Keratinocyte (primary cell): ENCODE results near the gene NOVA2. TPM values are rescaled to one million over a fixed set of nuclear protein-coding genes. Genes with fewer than 3 reads are reported as not detected.

Source experiments
- DNase-seq: peaks from one replicate; pipeline ENCODE4 v3.0.0-alpha.2; 2011; ENCODE audit warnings: low read depth, missing footprints, low spot score
- FAIRE-seq: peaks from 2 replicates; lab custom pipeline; 2011; peaks lifted over from hg19 to GRCh38; lab: Jason Lieb, UNC
- H2AFZ ChIP-seq: 2 replicates; pipeline ENCODE4 v1.6.0; 2012; ENCODE audit warnings: low read length, control low read depth, inconsistent platforms; ENCODE audit not compliant: control insufficient read depth
- H3K27ac ChIP-seq: 2 replicates; pipeline ENCODE4 v1.5.1; 2011; ENCODE audit warnings: low read length; ENCODE audit not compliant: control insufficient read depth, insufficient read depth
- H3K27me3 ChIP-seq: 3 replicates; pipeline ENCODE4 v1.6.0; 2011; ENCODE audit warnings: low read length; ENCODE audit not compliant: control insufficient read depth, insufficient read depth; ENCODE audit errors: extremely low read depth
- H3K36me3 ChIP-seq, 2 experiments: 2 replicates in 1 of 2; 3 replicates in 1 of 2; pipeline ENCODE4 v1.5.1; 2011; ENCODE audit warnings: low read length in 2 of 2, mild to moderate bottlenecking in 1 of 2; ENCODE audit not compliant: control insufficient read depth in 2 of 2, insufficient read depth in 2 of 2; ENCODE audit errors: extremely low read depth in 1 of 2
- H3K4me1 ChIP-seq: 3 replicates; pipeline ENCODE4 v1.5.1; 2011; ENCODE audit warnings: low read length; ENCODE audit not compliant: control insufficient read depth, insufficient read depth; ENCODE audit errors: extremely low read depth
- H3K4me2 ChIP-seq: 3 replicates; pipeline ENCODE4 v1.6.0; 2011; ENCODE audit warnings: low read depth, low read length; ENCODE audit not compliant: control insufficient read depth, insufficient read depth; ENCODE audit errors: extremely low read depth
- H3K4me3 ChIP-seq, 3 experiments: fragments of 200-600 bp in 1 of 3; sonication (generic) in 1 of 3; 2 replicates in 2 of 3; 3 replicates in 1 of 3; pipeline ENCODE4 v1.5.1; 2011 to 2016; ENCODE audit warnings: low read length in 3 of 3, mild to moderate bottlenecking in 3 of 3, control low read depth in 2 of 3, inconsistent platforms in 1 of 3, low read depth in 1 of 3, mixed read lengths in 1 of 3, mixed run types in 1 of 3, moderate library complexity in 1 of 3; ENCODE audit not compliant: control insufficient read depth in 2 of 3, insufficient read depth in 2 of 3; ENCODE audit errors: extremely low read depth in 1 of 3
- H3K79me2 ChIP-seq: 2 replicates; pipeline ENCODE4 v1.6.0; 2012; ENCODE audit warnings: low read length; ENCODE audit not compliant: control insufficient read depth, insufficient read depth
- H3K9ac ChIP-seq: 3 replicates; pipeline ENCODE4 v1.6.0; 2011; ENCODE audit warnings: low read length; ENCODE audit not compliant: control insufficient read depth, insufficient read depth; ENCODE audit errors: extremely low read depth
- H3K9me1 ChIP-seq: 3 replicates; pipeline ENCODE4 v1.6.0; 2011; ENCODE audit warnings: low read length; ENCODE audit not compliant: control insufficient read depth, insufficient read depth; ENCODE audit errors: extremely low read depth
- H3K9me3 ChIP-seq: 2 replicates; pipeline ENCODE4 v1.5.1; 2012; ENCODE audit warnings: low read depth, low read length; ENCODE audit not compliant: control insufficient read depth
- H4K20me1 ChIP-seq: 3 replicates; pipeline ENCODE4 v1.6.0; 2011; ENCODE audit warnings: low read length; ENCODE audit not compliant: control insufficient read depth, insufficient read depth; ENCODE audit errors: extremely low read depth
- CTCF ChIP-seq, 3 experiments: IDR thresholded peaks in 1 of 3; conservative IDR thresholded peaks in 1 of 3; optimal IDR thresholded peaks in 1 of 3; 2 replicates in 2 of 3; 3 replicates in 1 of 3; pipeline versions ENCODE3 to v1.5.1; 2011; ENCODE audit warnings: low read length in 3 of 3, mild to moderate bottlenecking in 3 of 3, moderate library complexity in 2 of 3, control low read depth in 1 of 3, inconsistent platforms in 1 of 3; ENCODE audit not compliant: insufficient read depth in 2 of 3; ENCODE audit errors: extremely low read depth in 1 of 3
- EZH2 ChIP-seq: IDR thresholded peaks from one replicate; pipeline ENCODE4 v1.6.1; 2012; ENCODE audit warnings: inconsistent platforms, mild to moderate bottlenecking, low read length, moderate library complexity
- dilution Hi-C: fragments of 300-500 bp; cut with MboI; formaldehyde crosslinking; loops from one replicate; pipeline ENCODE4 v1.7.0; 2020; ENCODE audit warnings: low sequenced_read_pairs; ENCODE audit not compliant: extremely low pct_ligation_motif_present
- polyA plus RNA-seq, 5 experiments: library from polyadenylated mRNA; depleted of rRNA in 3 of 5; stranded (reverse) in 3 of 5; stranded (forward) in 1 of 5; unstranded in 1 of 5; fragments of >200 nt; gene quantifications; 1 replicate in 1 of 5; 2 replicates in 3 of 5; 3 replicates in 1 of 5; pipeline versions ENCODE4 v1.2.1 to v1.2.3, GENCODE V29; 2011 to 2012; ENCODE audit warnings: missing spikeins in 2 of 5, low read depth in 1 of 5, low replicate concordance in 1 of 5

The NOVA2 gene
- polyA plus RNA-seq, 1 donor (not counting 4 experiments of a cell fraction or from before 2014, with no cell fraction given) = not detected

GRCh38 chr19:45922281-45922680, 51.4 kb downstream of the NOVA2 start:
- H2AFZ ChIP-seq = no peak overlapping the region
- FAIRE-seq (no peak), DNase-seq (no peak)
- peaks cover 12% of the 10 kb centered on the region for H3K27me3 ChIP-seq
- dilution Hi-C loops = no loop called here
- H3K4me1 ChIP-seq = no peaks in the 10 kb centered on the region
- H3K27ac ChIP-seq = no peak overlapping the region
- H3K79me2 ChIP-seq = no peaks in the 10 kb centered on the region
- no peak overlapping the region for H3K9ac ChIP-seq
- H3K4me3 ChIP-seq = no peak overlapping the region
- H3K4me2 ChIP-seq = no peak overlapping the region
- H3K9me1 ChIP-seq = no peaks in the 10 kb centered on the region
- no peaks in the 10 kb centered on the region for H4K20me1 ChIP-seq
- H3K36me3 ChIP-seq = no peaks in the 10 kb centered on the region
- no peaks in the 10 kb centered on the region for H3K9me3 ChIP-seq
- TF ChIP-seq CTCF (optimal IDR thresholded peaks at IDR 0.05 in 1 of 3, IDR thresholded peaks at IDR 0.05 in 1 of 3, conservative IDR thresholded peaks at IDR 0.05 in 1 of 3; ENCODE audit: extremely low read depth in 1 of 3, insufficient read depth in 2 of 3, low read length in 3 of 3) (peak in 1 of 3 experiments; percentile 16), EZH2 (no peak)

GRCh38 chr19:45920458-45920857, 53.2 kb downstream of the NOVA2 start:
- no peaks in the 10 kb centered on the region for H4K20me1 ChIP-seq
- H3K27ac ChIP-seq = no peak overlapping the region
- no peaks in the 10 kb centered on the region for H3K79me2 ChIP-seq
- no peak for FAIRE-seq
- H3K4me1 ChIP-seq = no peaks in the 10 kb centered on the region
- TF ChIP-seq EZH2 (no peak), CTCF (optimal IDR thresholded peaks at IDR 0.05 in 1 of 3, IDR thresholded peaks at IDR 0.05 in 1 of 3, conservative IDR thresholded peaks at IDR 0.05 in 1 of 3; ENCODE audit: extremely low read depth in 1 of 3, insufficient read depth in 2 of 3, low read length in 3 of 3) (no peak)
- no peak for DNase-seq
- dilution Hi-C loops = no loop called here
- H3K9me3 ChIP-seq = no peaks in the 10 kb centered on the region
- no peaks in the 10 kb centered on the region for H3K36me3 ChIP-seq
- no peak overlapping the region for H3K4me2 ChIP-seq
- H3K27me3 ChIP-seq = peaks cover 12% of the 10 kb centered on the region
- H3K9me1 ChIP-seq = no peaks in the 10 kb centered on the region
- no peak overlapping the region for H2AFZ ChIP-seq
- no peak overlapping the region for H3K9ac ChIP-seq
- H3K4me3 ChIP-seq = no peak overlapping the region
